ENCODE results near the gene TMEM185B.

DNA sequence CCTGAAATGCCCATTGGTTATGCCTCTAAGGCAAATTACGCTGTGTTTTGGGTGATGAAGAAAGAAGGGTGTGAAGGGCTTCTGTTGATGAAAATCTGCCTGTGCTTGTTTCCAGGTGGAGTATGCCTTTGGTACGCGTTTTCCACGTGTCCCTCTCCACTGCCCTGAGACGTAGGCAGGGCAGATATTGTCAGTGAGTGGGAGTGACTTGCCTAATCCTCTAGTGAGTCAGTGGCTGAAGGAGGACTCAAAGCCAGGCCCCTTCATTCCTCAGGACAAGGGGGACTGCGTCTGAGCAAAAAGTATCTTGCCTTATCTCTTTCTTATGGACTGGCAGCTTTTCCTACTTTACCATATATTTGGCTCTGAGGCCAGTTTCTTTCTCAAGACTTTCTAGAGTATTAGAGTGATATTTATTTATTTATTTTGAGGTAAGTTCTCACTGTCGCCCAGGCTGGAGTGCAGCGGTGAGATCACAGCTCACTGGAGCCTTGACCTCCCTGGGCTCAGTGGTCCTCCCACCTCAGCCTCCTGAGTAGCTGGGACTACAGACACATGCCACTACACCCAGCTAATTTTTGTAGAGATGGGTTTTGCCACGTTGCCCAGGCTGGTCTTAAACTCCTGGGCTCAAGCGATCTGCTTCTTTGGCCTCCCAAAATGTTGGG, 39.7 kb upstream of the TMEM185B start:
- TF ChIP-seq, protein P1, sequence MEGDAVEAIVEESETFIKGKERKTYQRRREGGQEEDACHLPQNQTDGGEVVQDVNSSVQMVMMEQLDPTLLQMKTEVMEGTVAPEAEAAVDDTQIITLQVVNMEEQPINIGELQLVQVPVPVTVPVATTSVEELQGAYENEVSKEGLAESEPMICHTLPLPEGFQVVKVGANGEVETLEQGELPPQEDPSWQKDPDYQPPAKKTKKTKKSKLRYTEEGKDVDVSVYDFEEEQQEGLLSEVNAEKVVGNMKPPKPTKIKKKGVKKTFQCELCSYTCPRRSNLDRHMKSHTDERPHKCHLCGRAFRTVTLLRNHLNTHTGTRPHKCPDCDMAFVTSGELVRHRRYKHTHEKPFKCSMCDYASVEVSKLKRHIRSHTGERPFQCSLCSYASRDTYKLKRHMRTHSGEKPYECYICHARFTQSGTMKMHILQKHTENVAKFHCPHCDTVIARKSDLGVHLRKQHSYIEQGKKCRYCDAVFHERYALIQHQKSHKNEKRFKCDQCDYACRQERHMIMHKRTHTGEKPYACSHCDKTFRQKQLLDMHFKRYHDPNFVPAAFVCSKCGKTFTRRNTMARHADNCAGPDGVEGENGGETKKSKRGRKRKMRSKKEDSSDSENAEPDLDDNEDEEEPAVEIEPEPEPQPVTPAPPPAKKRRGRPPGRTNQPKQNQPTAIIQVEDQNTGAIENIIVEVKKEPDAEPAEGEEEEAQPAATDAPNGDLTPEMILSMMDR (IDR thresholded peaks at IDR 0.05): no peak
- TF ChIP-seq POLR2A (IDR thresholded peaks at IDR 0.05): no peak

All from lower leg skin (tissue), 3 donors.